CD4-positive, alpha-beta memory T cell (primary cell): ENCODE data around the gene EMC1. TPM values are rescaled to one million over a fixed set of nuclear protein-coding genes. Genes with fewer than 3 reads are reported as not detected.
"Not testable (repeated sequence)": the region's sequence is repeated elsewhere in the genome, so short reads cannot be mapped to it uniquely, and the experiment has no call there.

ENCODE experiments used
- CTCF ChIA-PET: fragments of 350-600 bp; sonication (Branson Sonifier 250); formaldehyde crosslinking; loops from one replicate; lab custom pipeline; 2021; ENCODE audit warnings: inconsistent platforms; ENCODE audit not compliant: partially characterized antibody; lab: Charles Lee
- POLR2A ChIA-PET: fragments of 350-600 bp; sonication (Branson Sonifier 250); formaldehyde crosslinking; loops from one replicate; lab custom pipeline; 2021; ENCODE audit not compliant: partially characterized antibody; lab: Charles Lee
- DNase-seq, 5 donors: peaks; one replicate each; pipeline versions ENCODE4 v3.0.0 to v3.0.0-alpha.2; 2020 to 2022; ENCODE audit warnings: mixed read lengths in 1 of 5
- H3K27ac ChIP-seq: one replicate; pipeline ENCODE4 v1.7.0; 2013; ENCODE audit warnings: low read depth, low read length
- H3K27me3 ChIP-seq: 2 replicates; pipeline ENCODE4 v1.7.0; 2013; ENCODE audit warnings: mild to moderate bottlenecking, low read length, moderate library complexity; ENCODE audit not compliant: insufficient read depth
- H3K36me3 ChIP-seq: 2 replicates; pipeline ENCODE4 v1.7.0; 2013; ENCODE audit warnings: mild to moderate bottlenecking, low read length, moderate library complexity; ENCODE audit not compliant: insufficient read depth
- H3K4me1 ChIP-seq: 2 replicates; pipeline ENCODE4 v1.7.0; 2013; ENCODE audit warnings: mild to moderate bottlenecking, low read length, moderate library complexity; ENCODE audit not compliant: insufficient read depth
- H3K4me3 ChIP-seq, 2 donors: one replicate each; pipeline ENCODE4 v1.7.0; 2013; ENCODE audit warnings: low read length in 2 of 2, mild to moderate bottlenecking in 1 of 2
- H3K9me3 ChIP-seq, 2 donors: one replicate each; pipeline ENCODE4 v1.7.0; 2013; ENCODE audit warnings: low read length in 2 of 2, control low read depth in 1 of 2; ENCODE audit not compliant: control insufficient read depth in 1 of 2
- H3K27ac Mint-ChIP-seq, 7 donors: one replicate each; pipeline ENCODE4 v1.8.0; 2020 to 2021; ENCODE audit warnings: mixed read lengths in 7 of 7, mild to moderate bottlenecking in 6 of 7, inconsistent platforms in 3 of 7, moderate library complexity in 3 of 7
- H3K27me3 Mint-ChIP-seq, 2 donors: one replicate each; pipeline ENCODE4 v1.8.0; 2020 to 2021; ENCODE audit warnings: mixed read lengths in 2 of 2
- H3K36me3 Mint-ChIP-seq, 2 donors: one replicate each; pipeline ENCODE4 v1.8.0; 2020 to 2021; ENCODE audit warnings: mixed read lengths in 2 of 2, inconsistent platforms in 1 of 2, mild to moderate bottlenecking in 1 of 2
- H3K4me1 Mint-ChIP-seq, 4 donors: one replicate each; pipeline ENCODE4 v1.8.0; 2020 to 2021; ENCODE audit warnings: mixed read lengths in 4 of 4, mild to moderate bottlenecking in 1 of 4
- H3K4me3 Mint-ChIP-seq, 8 donors: one replicate each; pipeline ENCODE4 v1.8.0; 2020 to 2021; ENCODE audit warnings: mixed read lengths in 8 of 8, mild to moderate bottlenecking in 7 of 8, moderate library complexity in 6 of 8, inconsistent platforms in 3 of 8
- H3K9me3 Mint-ChIP-seq, 8 donors: one replicate each; pipeline ENCODE4 v1.8.0; 2020 to 2021; ENCODE audit warnings: mixed read lengths in 8 of 8, mild to moderate bottlenecking in 5 of 8, inconsistent platforms in 3 of 8, moderate library complexity in 1 of 8
- intact Hi-C: fragments of 100-400 bp; cut with micrococcal nuclease; formaldehyde crosslinking; loops from one replicate; pipeline ENCODE4 v1.15.1; 2023
- polyA plus RNA-seq, 2 donors: library from polyadenylated mRNA; unstranded; fragments of 300-500 nt; fragmentation: Illumina TruSeq; gene quantifications; one replicate each; pipeline ENCODE4 v1.2.3, GENCODE V29; 2021
- total RNA-seq, 2 experiments: library from RNA; stranded (reverse); gene quantifications; one replicate each; pipeline ENCODE4 v1.2.3, GENCODE V29; 2021

EMC1 gene
- total and polyA plus RNA-seq, 4 experiments from 2014 or later, result 21.2 to 35.3 (median 29.5) TPM

- H3K27ac Mint-ChIP-seq, result peak overlapping the region in 1 of 7 donors; percentile 29
- Histone ChIP-seq H3K36me3 (peaks cover 53% of the 10 kb centered on the region), H3K4me1 (peaks cover 7% of the 10 kb centered on the region), H3K4me3 (no peak overlapping the region), H3K27ac (no peak overlapping the region), H3K9me3 (no peaks in the 10 kb centered on the region), H3K27me3 (no peaks in the 10 kb centered on the region)
- intact Hi-C loops, result no loop called here
- H3K9me3 Mint-ChIP-seq, result no peaks in the 10 kb centered on the region
- peaks cover 1 to 12% (median 6%) of the 10 kb centered on the region in 4 donors for H3K4me1 Mint-ChIP-seq
- H3K4me3 Mint-ChIP-seq, result no peak overlapping the region
- peaks cover 18 to 43% of the 10 kb centered on the region in 2 donors for H3K36me3 Mint-ChIP-seq
- no peaks in the 10 kb centered on the region for H3K27me3 Mint-ChIP-seq
- POLR2A ChIA-PET, result interaction anchor here (0.7 kb wide), 1 partner anchor 89 kb away, joined by 4 read pairs; no protein-coding TSS in a partner anchor
- DNase-seq, result no peak
- CTCF ChIA-PET, result no interaction called here
These were observed 7.0 kb upstream of the EMC1 start for GRCh38 chr1:19258353-19258752.

- no peak overlapping the region for H3K4me3 Mint-ChIP-seq
- peak overlapping the region in 4 of 7 donors; percentile 35 to 85 (median 56) for H3K27ac Mint-ChIP-seq
- intact Hi-C loops, result no loop called here
- H3K27me3 ChIP-seq, result no peaks in the 10 kb centered on the region
- DNase-seq, result no peak
- H3K9me3 ChIP-seq, result no peaks in the 10 kb centered on the region
- H3K27ac ChIP-seq, result no peak overlapping the region
- H3K36me3 ChIP-seq, result peaks cover 53% of the 10 kb centered on the region
- H3K9me3 Mint-ChIP-seq, result no peaks in the 10 kb centered on the region
- peaks cover 18 to 44% of the 10 kb centered on the region in 2 donors for H3K36me3 Mint-ChIP-seq
- peaks cover 6 to 21% (median 12%) of the 10 kb centered on the region in 4 donors for H3K4me1 Mint-ChIP-seq
- H3K4me1 ChIP-seq, result peaks cover 17% of the 10 kb centered on the region
- CTCF ChIA-PET, result no interaction called here
- POLR2A ChIA-PET, result no interaction called here
- no peak overlapping the region for H3K4me3 ChIP-seq
- no peaks in the 10 kb centered on the region for H3K27me3 Mint-ChIP-seq
These were observed 6.0 kb upstream of the EMC1 start for GRCh38 chr1:19257178-19257914.

DNA sequence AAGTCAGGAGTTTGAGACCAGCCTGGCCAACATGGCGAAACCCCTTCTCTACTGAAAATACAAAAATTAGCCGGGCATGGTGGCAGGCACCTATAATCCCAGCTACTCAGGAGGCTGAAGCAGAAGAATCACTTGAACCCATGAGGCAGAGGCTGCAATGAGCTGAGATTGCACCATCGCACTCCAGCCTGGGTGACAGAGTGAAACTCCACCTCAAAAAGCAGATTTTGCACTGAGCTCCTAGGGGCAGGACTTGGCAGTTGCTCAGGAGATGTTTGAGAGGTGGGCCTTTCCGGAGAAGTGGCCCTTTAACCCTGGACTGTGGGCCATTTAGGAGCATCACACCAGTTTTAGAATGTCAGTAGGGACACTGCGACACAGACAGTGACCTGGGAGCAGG, 5.0 kb upstream of the EMC1 start:
- Histone ChIP-seq H3K36me3 (peaks cover 53% of the 10 kb centered on the region), H3K4me1 (peaks cover 24% of the 10 kb centered on the region)
- peaks cover 18 to 48% of the 10 kb centered on the region in 2 donors for H3K36me3 Mint-ChIP-seq
- H3K9me3 ChIP-seq, H3K27ac ChIP-seq, H3K27me3 ChIP-seq, H3K9me3 Mint-ChIP-seq, POLR2A ChIA-PET, H3K4me3 Mint-ChIP-seq, DNase-seq, intact Hi-C loops, H3K4me3 ChIP-seq, H3K27ac Mint-ChIP-seq, H3K27me3 Mint-ChIP-seq: not testable (repeated sequence)
- CTCF ChIA-PET, result interaction anchor here (1.4 kb wide), 1 partner anchor 14 kb away, joined by 5 read pairs; no protein-coding TSS in a partner anchor
- peaks cover 7 to 30% (median 17%) of the 10 kb centered on the region in 4 donors for H3K4me1 Mint-ChIP-seq

GRCh38 chr1:19255288-19255687, 4.0 kb upstream of the EMC1 start:
- Mint-ChIP-seq H3K9me3 (no peaks in the 10 kb centered on the region), H3K27me3 (no peaks in the 10 kb centered on the region), H3K4me1 (peaks cover 14 to 40% (median 25%) of the 10 kb centered on the region in 4 donors), H3K4me3 (no peak overlapping the region), H3K36me3 (peaks cover 18 to 46% of the 10 kb centered on the region in 2 donors), H3K27ac (peak overlapping the region in 1 of 7 donors; percentile 35)
- DNase-seq, result no peak
- CTCF ChIA-PET, result interaction anchor here (1.3 to 1.4 kb wide), 2 partner anchors 13 to 407 kb away, joined by 3 to 5 read pairs; no protein-coding TSS in a partner anchor
- H3K27ac ChIP-seq, result no peak overlapping the region
- H3K4me3 ChIP-seq, result no peak overlapping the region
- POLR2A ChIA-PET, result no interaction called here
- peaks cover 32% of the 10 kb centered on the region for H3K4me1 ChIP-seq
- no peaks in the 10 kb centered on the region for H3K9me3 ChIP-seq
- H3K36me3 ChIP-seq, result peaks cover 46% of the 10 kb centered on the region
- intact Hi-C loops, result no loop called here
- no peaks in the 10 kb centered on the region for H3K27me3 ChIP-seq

DNA sequence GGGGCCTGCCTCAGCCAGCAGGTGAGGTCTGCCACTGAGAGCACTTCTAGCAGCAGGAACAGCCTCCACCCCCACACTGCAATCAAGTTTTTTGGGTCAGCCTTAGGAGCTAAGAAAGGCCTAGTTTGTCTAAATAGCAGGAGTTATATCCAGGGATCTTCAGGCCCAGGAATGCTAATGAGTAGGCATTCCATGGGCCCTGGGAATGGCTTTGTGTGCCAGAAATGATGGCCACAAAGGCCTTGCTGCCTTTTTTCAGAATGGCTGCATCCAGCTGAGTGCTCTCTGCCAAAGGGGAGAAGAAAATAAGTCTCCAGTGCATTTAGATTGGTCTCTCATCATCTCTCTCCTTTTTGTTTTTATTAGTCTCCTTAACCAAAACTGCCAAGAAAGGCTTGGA, 3.1 kb upstream of the EMC1 start:
- H3K27me3 Mint-ChIP-seq, result no peaks in the 10 kb centered on the region
- DNase-seq, result no peak
- no peaks in the 10 kb centered on the region for H3K9me3 Mint-ChIP-seq
- H3K27ac Mint-ChIP-seq, result no peak overlapping the region
- Histone ChIP-seq H3K27me3 (no peaks in the 10 kb centered on the region), H3K9me3 (no peaks in the 10 kb centered on the region), H3K4me1 (peaks cover 40% of the 10 kb centered on the region), H3K27ac (no peak overlapping the region), H3K36me3 (peaks cover 38% of the 10 kb centered on the region), H3K4me3 (no peak overlapping the region)
- intact Hi-C loops, result loop anchor here (5.0 kb wide), 1 partner anchor 233 kb away; the partner anchor contains the start of gene CAPZB
- peaks cover 15 to 42% (median 27%) of the 10 kb centered on the region in 4 donors for H3K4me1 Mint-ChIP-seq
- no peak overlapping the region for H3K4me3 Mint-ChIP-seq
- CTCF ChIA-PET, result no interaction called here
- peaks cover 18 to 41% of the 10 kb centered on the region in 2 donors for H3K36me3 Mint-ChIP-seq
- POLR2A ChIA-PET, result no interaction called here

- peak overlapping the region; percentile 90 to 97 (median 94) for H3K4me3 Mint-ChIP-seq
- H3K4me1 Mint-ChIP-seq, result peaks cover 15 to 42% (median 24%) of the 10 kb centered on the region in 4 donors
- peak overlapping the region; percentile 92 to 96 (median 95) for H3K27ac Mint-ChIP-seq
- DNase-seq, result no peak
- Histone ChIP-seq H3K9me3 (no peaks in the 10 kb centered on the region), H3K27me3 (no peaks in the 10 kb centered on the region), H3K4me3 (peak overlapping the region; percentile 87 to 96), H3K36me3 (peaks cover 5% of the 10 kb centered on the region), H3K27ac (peak overlapping the region; percentile 89), H3K4me1 (peaks cover 42% of the 10 kb centered on the region)
- peaks cover 0 to 17% of the 10 kb centered on the region in 2 donors for H3K36me3 Mint-ChIP-seq
- ChIA-PET POLR2A (interaction anchor here (0.6 to 2.3 kb wide), 13 partner anchors 10 to 410 kb away, joined by 3 to 15 read pairs (median 5); partner anchors contain the start of genes AKR7A2, NBL1, SLC66A1 and UBR4), CTCF (interaction anchor here (0.8 to 1.6 kb wide), 3 partner anchors 332 to 412 kb away, joined by 3 to 4 read pairs (median 4); no protein-coding TSS in a partner anchor)
- intact Hi-C loops, result loop anchor here (1.0 to 5.0 kb wide), 3 partner anchors 40 to 237 kb away; partner anchors contain the start of genes AKR7A2, CAPZB, SLC66A1 and UBR4
- H3K27me3 Mint-ChIP-seq, result no peaks in the 10 kb centered on the region
- H3K9me3 Mint-ChIP-seq, result no peaks in the 10 kb centered on the region
These were observed 557 bp downstream of the EMC1 start for GRCh38 chr1:19250629-19251304.
